Measurements from ENCODE around the gene SEC14L3. TPM values are rescaled to one million over a fixed set of nuclear protein-coding genes. Genes with fewer than 3 reads are reported as not detected.

Gene SEC14L3
- total RNA-seq, 3 donors from 2014 or later = not detected

GRCh38 chr22:30513462-30513861 lies 41.6 kb upstream of the SEC14L3 start:
- DNase-seq (ENCODE audit: low spot score in 2 of 2) = no peak
- H3K4me3 ChIP-seq = no peak overlapping the region
- intact Hi-C loops (cut with DNase I; ENCODE audit: low total_unique reads) = no loop called here
- no peak overlapping the region for H3K27ac ChIP-seq
- TF ChIP-seq CTCF (IDR thresholded peaks at IDR 0.05) (no peak), POLR2AphosphoS5 (IDR thresholded peaks at IDR 0.05) (no peak), POLR2A (IDR thresholded peaks at IDR 0.05) (no peak)
- no peaks in the 10 kb centered on the region for H3K9me3 ChIP-seq
- H3K27me3 ChIP-seq = no peaks in the 10 kb centered on the region
- no peaks in the 10 kb centered on the region for H3K36me3 ChIP-seq
- no peaks in the 10 kb centered on the region for H3K4me1 ChIP-seq

- no peaks in the 10 kb centered on the region for H3K9me3 ChIP-seq
- no peak overlapping the region for H3K4me3 ChIP-seq
- DNase-seq (ENCODE audit: low spot score in 2 of 2) = no peak
- no peaks in the 10 kb centered on the region for H3K4me1 ChIP-seq
- H3K27me3 ChIP-seq = peaks cover 0 to 2% of the 10 kb centered on the region in 2 donors
- H3K36me3 ChIP-seq = no peaks in the 10 kb centered on the region
- TF ChIP-seq POLR2A (IDR thresholded peaks at IDR 0.05) (no peak), CTCF (IDR thresholded peaks at IDR 0.05) (no peak), POLR2AphosphoS5 (IDR thresholded peaks at IDR 0.05) (no peak)
- intact Hi-C loops (cut with DNase I; ENCODE audit: low total_unique reads) = no loop called here
- H3K27ac ChIP-seq = no peak overlapping the region
These were observed 40.1 kb upstream of the SEC14L3 start for GRCh38 chr22:30511911-30512310.

GRCh38 chr22:30511109-30511508 lies 39.3 kb upstream of the SEC14L3 start:
- Histone ChIP-seq H3K4me3 (no peak overlapping the region), H3K9me3 (no peaks in the 10 kb centered on the region), H3K36me3 (no peaks in the 10 kb centered on the region), H3K27ac (no peak overlapping the region), H3K4me1 (no peaks in the 10 kb centered on the region), H3K27me3 (peaks cover 5 to 10% of the 10 kb centered on the region in 2 donors)
- intact Hi-C loops (cut with DNase I; ENCODE audit: low total_unique reads) = no loop called here
- no peak for TF ChIP-seq CTCF (IDR thresholded peaks at IDR 0.05)
- no peak for TF ChIP-seq POLR2AphosphoS5 (IDR thresholded peaks at IDR 0.05)
- TF ChIP-seq POLR2A (IDR thresholded peaks at IDR 0.05) = no peak
- no peak for DNase-seq (ENCODE audit: low spot score in 2 of 2)

GRCh38 chr22:30508216-30508615 lies 36.4 kb upstream of the SEC14L3 start:
- H3K27me3 ChIP-seq = peaks cover 9 to 29% of the 10 kb centered on the region in 2 donors
- no peak overlapping the region for H3K4me3 ChIP-seq
- no peak overlapping the region for H3K27ac ChIP-seq
- no peak for DNase-seq (ENCODE audit: low spot score in 2 of 2)
- H3K9me3 ChIP-seq = no peaks in the 10 kb centered on the region
- intact Hi-C loops (cut with DNase I; ENCODE audit: low total_unique reads) = no loop called here
- no peaks in the 10 kb centered on the region for H3K36me3 ChIP-seq
- TF ChIP-seq CTCF (IDR thresholded peaks at IDR 0.05) (no peak), POLR2A (IDR thresholded peaks at IDR 0.05) (no peak), POLR2AphosphoS5 (IDR thresholded peaks at IDR 0.05) (no peak)
- H3K4me1 ChIP-seq = no peaks in the 10 kb centered on the region

GRCh38 chr22:30507670-30508069 lies 35.9 kb upstream of the SEC14L3 start:
- no peaks in the 10 kb centered on the region for H3K36me3 ChIP-seq
- TF ChIP-seq CTCF (IDR thresholded peaks at IDR 0.05) (no peak), POLR2A (IDR thresholded peaks at IDR 0.05) (no peak), POLR2AphosphoS5 (IDR thresholded peaks at IDR 0.05) (no peak)
- intact Hi-C loops (cut with DNase I; ENCODE audit: low total_unique reads) = no loop called here
- H3K27me3 ChIP-seq = peaks cover 9 to 29% of the 10 kb centered on the region in 2 donors
- H3K27ac ChIP-seq = no peak overlapping the region
- no peaks in the 10 kb centered on the region for H3K4me1 ChIP-seq
- DNase-seq (ENCODE audit: low spot score in 2 of 2) = no peak
- H3K4me3 ChIP-seq = no peak overlapping the region
- no peaks in the 10 kb centered on the region for H3K9me3 ChIP-seq
